Skeletal muscle satellite cell (primary cell): ENCODE data around the gene SFTPA2.
"Not testable (repeated sequence)": the region's sequence is repeated elsewhere in the genome, so short reads cannot be mapped to it uniquely, and the experiment has no call there.

Experiments used
- H3K27me3 ChIP-seq: 2 replicates; pipeline ENCODE4 v1.7.0; 2013; ENCODE audit warnings: low read length; ENCODE audit not compliant: control insufficient read depth, insufficient read depth
- H3K36me3 ChIP-seq: 2 replicates; pipeline ENCODE4 v1.7.0; 2013; ENCODE audit warnings: mild to moderate bottlenecking, control low read depth, low read length; ENCODE audit not compliant: insufficient read depth
- H3K4me1 ChIP-seq: 2 replicates; pipeline ENCODE4 v1.7.0; 2013; ENCODE audit warnings: low read length; ENCODE audit not compliant: control insufficient read depth, insufficient read depth
- H3K4me2 ChIP-seq: 2 replicates; pipeline ENCODE4 v1.7.0; 2013; ENCODE audit warnings: mild to moderate bottlenecking, low read length
- H3K4me3 ChIP-seq: 2 replicates; pipeline ENCODE4 v1.7.0; 2013; ENCODE audit warnings: low read length
- H3K9ac ChIP-seq: 2 replicates; pipeline ENCODE4 v1.7.0; 2013; ENCODE audit warnings: mild to moderate bottlenecking, low read depth, low read length, moderate library complexity
- H3K9me3 ChIP-seq: replicated peaks from 2 replicates; pipeline ENCODE4 v1.7.0; 2013; ENCODE audit warnings: mild to moderate bottlenecking, control low read depth, low read length

Gene SFTPA2

GRCh38 chr10:79528261-79528660 is 31.9 kb downstream of the SFTPA2 start:
- H3K4me3 ChIP-seq, H3K9me3 ChIP-seq, H3K4me1 ChIP-seq, H3K9ac ChIP-seq, H3K36me3 ChIP-seq, H3K27me3 ChIP-seq, H3K4me2 ChIP-seq: not testable (repeated sequence)

- not testable (repeated sequence) for H3K9ac ChIP-seq, H3K36me3 ChIP-seq, H3K27me3 ChIP-seq, H3K9me3 ChIP-seq, H3K4me1 ChIP-seq, H3K4me3 ChIP-seq, H3K4me2 ChIP-seq
Measured at GRCh38 chr10:79525049-79525710, 35.0 kb downstream of the SFTPA2 start.

DNA sequence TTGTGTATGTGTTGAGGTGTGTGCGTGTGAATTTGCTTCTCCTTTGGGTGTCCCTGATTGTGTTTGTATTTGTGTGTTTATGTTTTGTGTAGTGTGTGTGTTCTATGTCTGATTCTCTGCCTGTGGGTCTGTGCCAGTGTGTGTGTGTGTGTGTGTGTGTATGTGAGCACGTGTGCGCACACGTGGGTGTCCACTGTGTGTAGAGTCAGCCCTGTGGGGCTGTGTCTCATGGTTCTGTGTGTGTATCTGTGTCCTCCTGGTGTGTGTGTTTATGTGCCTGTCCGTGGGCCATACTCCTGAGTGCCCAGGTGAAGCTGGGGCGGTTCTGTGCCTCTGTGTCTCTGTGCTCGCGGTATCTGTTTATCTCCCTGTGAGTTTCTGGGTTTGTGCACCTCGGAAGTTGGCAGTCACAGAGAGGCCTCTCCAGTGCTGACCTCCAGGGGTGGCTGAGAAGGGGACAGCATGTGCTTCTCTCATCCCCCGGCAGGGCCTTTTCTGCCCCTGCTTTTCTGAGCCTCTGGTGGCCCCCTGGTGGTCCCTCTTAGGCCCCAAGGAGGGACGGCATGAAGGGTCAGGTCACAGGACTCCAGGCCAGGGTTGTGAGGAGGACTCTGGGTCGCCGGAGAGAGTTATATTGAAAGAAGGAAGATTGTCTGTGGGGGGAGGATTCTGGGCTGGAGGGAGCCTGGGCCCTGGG is 36.9 kb downstream of the SFTPA2 start:
- H3K4me2 ChIP-seq, H3K27me3 ChIP-seq, H3K36me3 ChIP-seq, H3K9me3 ChIP-seq, H3K9ac ChIP-seq, H3K4me3 ChIP-seq, H3K4me1 ChIP-seq: not testable (repeated sequence)

GRCh38 chr10:79522464-79522863 is 37.7 kb downstream of the SFTPA2 start:
- not testable (repeated sequence) for H3K4me3 ChIP-seq, H3K36me3 ChIP-seq, H3K9ac ChIP-seq, H3K9me3 ChIP-seq, H3K27me3 ChIP-seq, H3K4me2 ChIP-seq, H3K4me1 ChIP-seq

DNA sequence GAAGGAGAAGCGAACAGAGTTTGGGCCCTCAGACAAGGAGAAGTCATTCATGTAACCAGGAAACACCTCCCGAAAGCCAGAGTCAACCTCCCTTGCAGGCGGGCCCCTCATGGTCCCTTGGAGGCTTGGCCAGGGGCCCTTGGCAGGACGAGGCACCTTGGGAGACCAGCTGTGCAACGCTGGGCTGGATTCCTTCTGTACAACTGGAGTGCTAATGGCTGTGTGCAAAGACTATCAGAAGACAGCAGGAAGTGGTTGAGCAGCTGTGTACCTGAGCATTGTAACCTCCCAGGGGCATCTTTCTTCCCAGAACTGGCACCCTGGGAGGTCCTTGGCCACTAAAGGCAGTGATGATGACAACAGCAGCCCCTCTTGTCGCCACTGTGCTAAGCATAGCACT is 38.5 kb downstream of the SFTPA2 start:
- not testable (repeated sequence) for H3K4me3 ChIP-seq, H3K36me3 ChIP-seq, H3K27me3 ChIP-seq, H3K4me1 ChIP-seq, H3K4me2 ChIP-seq, H3K9ac ChIP-seq, H3K9me3 ChIP-seq

- H3K4me3 ChIP-seq, H3K9me3 ChIP-seq, H3K4me1 ChIP-seq, H3K36me3 ChIP-seq, H3K9ac ChIP-seq, H3K4me2 ChIP-seq: not testable (repeated sequence)
- peaks cover 12% of the 10 kb centered on the region for H3K27me3 ChIP-seq
Measured at GRCh38 chr10:79517567-79517966, 42.6 kb downstream of the SFTPA2 start.

DNA sequence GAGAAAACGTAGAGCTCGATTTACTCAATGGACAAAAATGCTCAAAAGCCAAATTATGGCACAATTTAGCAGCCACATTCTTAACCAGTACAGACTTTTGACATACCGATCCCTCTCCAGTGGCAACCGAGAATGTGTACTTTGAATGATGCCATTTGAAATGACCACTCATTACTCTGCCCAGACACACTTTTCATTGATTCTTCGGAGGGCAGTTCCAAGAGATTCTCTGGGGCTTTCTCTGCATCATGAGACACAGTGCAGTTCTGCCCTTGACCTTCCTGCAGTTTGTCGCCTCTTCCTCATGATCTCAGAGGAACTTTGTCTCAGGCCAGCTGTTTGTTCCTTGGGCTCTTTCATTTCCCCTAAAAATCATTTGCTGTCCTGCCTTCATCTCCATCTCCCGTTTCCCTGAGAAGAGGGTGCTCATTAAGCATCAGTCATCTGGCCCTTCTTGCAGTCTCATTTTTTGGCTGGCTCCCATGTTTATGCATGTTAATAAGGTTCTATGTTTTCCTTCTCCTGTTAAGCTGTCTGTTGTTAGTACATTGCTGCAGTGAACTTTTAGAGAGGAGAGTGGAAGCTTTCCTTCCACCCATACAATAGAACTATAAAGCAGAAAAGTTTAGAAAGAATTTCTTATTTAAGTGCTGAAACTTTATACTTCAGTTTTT is 43.5 kb downstream of the SFTPA2 start:
- not testable (repeated sequence) for H3K4me1 ChIP-seq, H3K9me3 ChIP-seq

GRCh38 chr10:79511891-79512583 is 48.2 kb downstream of the SFTPA2 start, which contains the start of gene EIF5AL1:
EIF5AL1 (plus strand) TSS chr10:79512533; CDS start chr10:79512650, 117 bp downstream.
- H3K4me3 ChIP-seq, H3K9ac ChIP-seq, H3K36me3 ChIP-seq, H3K9me3 ChIP-seq, H3K4me1 ChIP-seq, H3K4me2 ChIP-seq: not testable (repeated sequence)
- peaks cover 32% of the 10 kb centered on the region for H3K27me3 ChIP-seq

More for the DNA sequence above, 43.5 kb downstream of the SFTPA2 start:
- not testable (repeated sequence) for H3K4me3 ChIP-seq, H3K36me3 ChIP-seq, H3K9ac ChIP-seq, H3K4me2 ChIP-seq
- peaks cover 15% of the 10 kb centered on the region for H3K27me3 ChIP-seq

- not testable (repeated sequence) for H3K4me3 ChIP-seq, H3K4me2 ChIP-seq, H3K4me1 ChIP-seq, H3K9ac ChIP-seq, H3K9me3 ChIP-seq, H3K36me3 ChIP-seq
- H3K27me3 ChIP-seq, result peaks cover 40% of the 10 kb centered on the region
Measured at GRCh38 chr10:79509934-79510508, 50.2 kb downstream of the SFTPA2 start.

DNA sequence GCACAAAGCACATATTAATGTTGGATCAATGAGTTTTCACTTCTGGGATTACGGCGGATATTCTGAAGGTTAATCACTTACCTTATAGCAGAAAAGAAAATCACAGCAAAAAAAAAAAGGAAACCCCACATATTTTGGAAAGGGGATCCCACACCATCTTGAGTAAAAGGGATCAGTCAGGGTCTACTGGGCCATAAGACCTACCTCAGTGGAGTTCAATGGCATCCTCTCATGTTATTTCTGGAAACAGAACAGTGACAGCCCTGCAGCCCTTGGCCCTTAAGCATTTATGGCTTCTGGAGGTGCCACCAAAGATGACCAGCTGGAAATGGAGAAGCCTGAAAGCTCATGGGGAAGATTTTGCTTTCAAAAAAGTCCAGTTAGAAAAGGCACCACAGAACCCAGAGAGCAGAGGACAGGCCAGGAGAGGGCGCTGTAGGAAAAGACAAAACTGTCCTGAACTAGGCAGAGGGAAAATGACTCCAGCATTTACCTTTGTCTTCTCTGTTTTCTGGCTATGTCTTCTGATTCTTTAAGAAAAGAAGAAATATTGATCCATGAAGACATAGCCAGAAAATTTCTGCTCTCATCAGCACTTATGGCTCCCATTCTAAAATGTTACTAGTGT is 50.8 kb downstream of the SFTPA2 start:
- not testable (repeated sequence) for H3K4me3 ChIP-seq, H3K36me3 ChIP-seq, H3K9ac ChIP-seq, H3K4me1 ChIP-seq, H3K9me3 ChIP-seq, H3K4me2 ChIP-seq
- H3K27me3 ChIP-seq, result peaks cover 40% of the 10 kb centered on the region

DNA sequence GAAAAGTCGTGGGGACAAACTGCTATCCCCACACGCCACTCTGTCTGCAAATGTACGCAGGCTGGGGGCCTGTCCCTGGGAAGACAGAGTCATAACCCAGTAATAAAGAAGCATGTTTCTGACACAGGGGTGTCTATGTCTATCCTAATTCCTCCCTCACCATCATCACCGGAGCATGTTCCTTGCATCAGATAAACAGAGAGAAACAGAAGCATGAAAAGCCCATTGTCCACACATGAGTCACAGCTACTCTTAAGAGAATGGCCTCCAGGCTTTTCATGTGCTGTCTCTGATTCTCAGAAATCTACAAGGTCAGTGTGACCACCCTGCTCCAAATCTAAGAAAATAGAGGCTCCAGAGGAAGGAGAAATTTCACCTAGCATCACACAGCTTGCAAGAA is 52.0 kb downstream of the SFTPA2 start:
- H3K4me1 ChIP-seq, H3K36me3 ChIP-seq, H3K4me3 ChIP-seq, H3K9ac ChIP-seq, H3K9me3 ChIP-seq, H3K4me2 ChIP-seq: not testable (repeated sequence)
- H3K27me3 ChIP-seq, result peaks cover 42% of the 10 kb centered on the region
